ENCODE data around the gene EIF4E2.

EIF4E2 gene

GRCh38 chr2:232525791-232526371, 24.6 kb upstream of the EIF4E2 start, which contains the start of gene CHRND:
Gene CHRND, plus strand, starts transcription at chr2:232526160. Its CDS starts 56 bp downstream, at chr2:232526216.
- H3K4me3 ChIP-seq (ENCODE audit: low read depth, low read length) = no peak within 1 kb of the TSS
- TF ChIP-seq, protein P1, sequence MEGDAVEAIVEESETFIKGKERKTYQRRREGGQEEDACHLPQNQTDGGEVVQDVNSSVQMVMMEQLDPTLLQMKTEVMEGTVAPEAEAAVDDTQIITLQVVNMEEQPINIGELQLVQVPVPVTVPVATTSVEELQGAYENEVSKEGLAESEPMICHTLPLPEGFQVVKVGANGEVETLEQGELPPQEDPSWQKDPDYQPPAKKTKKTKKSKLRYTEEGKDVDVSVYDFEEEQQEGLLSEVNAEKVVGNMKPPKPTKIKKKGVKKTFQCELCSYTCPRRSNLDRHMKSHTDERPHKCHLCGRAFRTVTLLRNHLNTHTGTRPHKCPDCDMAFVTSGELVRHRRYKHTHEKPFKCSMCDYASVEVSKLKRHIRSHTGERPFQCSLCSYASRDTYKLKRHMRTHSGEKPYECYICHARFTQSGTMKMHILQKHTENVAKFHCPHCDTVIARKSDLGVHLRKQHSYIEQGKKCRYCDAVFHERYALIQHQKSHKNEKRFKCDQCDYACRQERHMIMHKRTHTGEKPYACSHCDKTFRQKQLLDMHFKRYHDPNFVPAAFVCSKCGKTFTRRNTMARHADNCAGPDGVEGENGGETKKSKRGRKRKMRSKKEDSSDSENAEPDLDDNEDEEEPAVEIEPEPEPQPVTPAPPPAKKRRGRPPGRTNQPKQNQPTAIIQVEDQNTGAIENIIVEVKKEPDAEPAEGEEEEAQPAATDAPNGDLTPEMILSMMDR (IDR thresholded peaks at IDR 0.05; ENCODE audit: borderline replicate concordance, insufficient read depth, low read depth, low read length) = no peak

DNA sequence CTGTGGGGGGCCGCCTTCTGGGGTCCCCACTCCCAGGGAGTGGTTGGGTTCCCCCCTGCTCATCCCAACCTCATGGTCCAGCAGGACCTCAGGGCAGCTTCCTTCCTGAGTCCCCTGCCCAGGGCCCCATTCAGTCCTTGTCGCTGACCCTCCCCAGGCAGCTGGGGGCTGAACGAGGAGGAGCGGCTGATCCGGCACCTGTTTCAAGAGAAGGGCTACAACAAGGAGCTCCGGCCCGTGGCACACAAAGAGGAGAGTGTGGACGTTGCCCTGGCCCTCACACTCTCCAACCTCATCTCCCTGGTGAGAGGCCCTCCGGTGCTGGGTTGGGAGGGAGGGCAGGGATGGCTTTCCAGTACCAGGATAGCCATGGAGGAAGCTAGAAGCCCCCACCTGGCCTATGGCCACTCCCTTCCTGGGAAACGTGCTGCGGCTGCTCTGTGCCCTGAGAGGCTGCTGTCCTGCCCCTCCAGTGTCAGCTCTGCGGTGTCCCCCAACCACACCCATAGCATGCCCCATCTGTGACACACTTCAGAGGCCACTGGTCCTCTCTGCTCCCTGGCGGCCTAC, 24.0 kb upstream of the EIF4E2 start:
- TF ChIP-seq, protein P1 (IDR thresholded peaks at IDR 0.05; ENCODE audit: borderline replicate concordance, insufficient read depth, low read depth, low read length) = no peak
- no peak overlapping the region for H3K4me3 ChIP-seq (ENCODE audit: low read depth, low read length)

GRCh38 chr2:232527905-232528470, 22.5 kb upstream of the EIF4E2 start:
- TF ChIP-seq, protein P1 (IDR thresholded peaks at IDR 0.05; ENCODE audit: borderline replicate concordance, insufficient read depth, low read depth, low read length) = no peak
- H3K4me3 ChIP-seq (ENCODE audit: low read depth, low read length) = no peak overlapping the region

DNA sequence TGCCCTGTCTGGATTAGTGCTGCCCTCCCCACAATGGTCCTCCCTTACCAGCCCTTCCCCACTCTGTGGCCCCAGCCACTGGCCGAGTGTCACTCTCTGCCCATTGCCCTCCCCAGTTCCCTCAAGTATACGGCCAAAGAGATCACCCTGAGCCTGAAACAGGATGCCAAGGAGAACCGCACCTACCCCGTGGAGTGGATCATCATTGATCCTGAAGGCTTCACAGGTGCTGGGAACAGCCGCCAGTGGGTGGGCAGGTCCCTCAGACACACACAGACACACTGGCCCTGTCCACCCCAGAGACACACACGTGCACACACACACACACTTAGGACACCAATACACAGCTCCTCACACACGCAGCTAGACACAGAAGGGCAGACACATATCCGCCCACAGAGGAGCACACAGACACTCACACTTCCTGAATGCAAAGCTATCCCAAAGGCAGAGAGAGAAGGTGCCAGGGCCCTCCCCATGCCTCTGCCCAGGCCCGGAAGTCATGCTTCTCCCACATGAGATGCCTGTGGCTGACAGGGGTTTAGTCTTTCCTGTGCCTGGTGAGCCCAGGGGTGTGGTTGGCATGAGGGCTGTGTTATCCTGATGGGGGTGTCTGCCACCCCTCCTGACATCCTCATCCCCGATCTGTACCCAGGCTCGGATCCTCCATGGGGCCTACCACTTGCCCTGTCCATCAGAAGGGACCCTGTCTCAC, 21.6 kb upstream of the EIF4E2 start:
- TF ChIP-seq, protein P1 (IDR thresholded peaks at IDR 0.05; ENCODE audit: borderline replicate concordance, insufficient read depth, low read depth, low read length) = no peak
- H3K4me3 ChIP-seq (ENCODE audit: low read depth, low read length) = no peak overlapping the region

DNA sequence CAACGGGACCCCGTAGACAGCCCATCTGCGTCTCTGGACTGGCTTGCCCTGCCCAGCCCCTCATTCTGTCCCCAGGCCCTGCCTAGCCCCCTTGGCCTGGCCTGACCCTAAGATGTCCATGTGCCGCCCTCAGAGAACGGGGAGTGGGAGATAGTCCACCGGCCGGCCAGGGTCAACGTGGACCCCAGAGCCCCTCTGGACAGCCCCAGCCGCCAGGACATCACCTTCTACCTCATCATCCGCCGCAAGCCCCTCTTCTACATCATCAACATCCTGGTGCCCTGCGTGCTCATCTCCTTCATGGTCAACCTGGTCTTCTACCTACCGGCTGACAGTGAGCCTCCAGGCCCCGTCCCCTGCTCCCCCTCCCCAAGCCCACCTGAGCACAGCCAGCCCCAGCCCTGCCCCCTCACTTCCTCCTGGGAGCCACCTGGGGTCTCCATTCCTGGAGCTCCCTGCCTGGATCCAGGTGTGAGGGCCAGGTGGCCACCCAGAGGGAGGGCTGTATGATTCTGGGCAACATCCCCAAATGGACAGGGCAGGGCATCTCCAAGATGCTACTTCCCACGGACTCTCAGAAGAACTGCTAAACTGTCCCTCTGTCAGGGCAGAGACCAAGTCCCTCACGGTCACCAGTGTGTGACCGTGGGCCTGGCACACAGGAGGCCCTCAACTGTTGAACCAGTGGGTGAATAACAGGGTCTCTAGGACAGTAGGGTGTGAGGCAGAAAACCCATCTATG, 20.5 kb upstream of the EIF4E2 start:
- H3K4me3 ChIP-seq (ENCODE audit: low read depth, low read length) = no peak overlapping the region
- TF ChIP-seq, protein P1 (IDR thresholded peaks at IDR 0.05; ENCODE audit: borderline replicate concordance, insufficient read depth, low read depth, low read length) = no peak

- H3K4me3 ChIP-seq (ENCODE audit: low read depth, low read length) = no peak overlapping the region
- TF ChIP-seq, protein P1 (IDR thresholded peaks at IDR 0.05; ENCODE audit: borderline replicate concordance, insufficient read depth, low read depth, low read length) = no peak
These were observed 19.7 kb upstream of the EIF4E2 start for GRCh38 chr2:232530626-232531260.

Measured in GM12875 (cell line).